ENCODE results near the gene GHR.

GHR gene

GRCh38 chr5:42429694-42430093 lies 6.5 kb downstream of the GHR start:
- Mint-ChIP-seq H3K9me3 (no peaks in the 10 kb centered on the region), H3K27ac (no peak overlapping the region), H3K36me3 (no peaks in the 10 kb centered on the region), H3K27me3 (peaks cover 12% of the 10 kb centered on the region), H3K4me3 (no peak overlapping the region), H3K4me1 (no peaks in the 10 kb centered on the region)

DNA sequence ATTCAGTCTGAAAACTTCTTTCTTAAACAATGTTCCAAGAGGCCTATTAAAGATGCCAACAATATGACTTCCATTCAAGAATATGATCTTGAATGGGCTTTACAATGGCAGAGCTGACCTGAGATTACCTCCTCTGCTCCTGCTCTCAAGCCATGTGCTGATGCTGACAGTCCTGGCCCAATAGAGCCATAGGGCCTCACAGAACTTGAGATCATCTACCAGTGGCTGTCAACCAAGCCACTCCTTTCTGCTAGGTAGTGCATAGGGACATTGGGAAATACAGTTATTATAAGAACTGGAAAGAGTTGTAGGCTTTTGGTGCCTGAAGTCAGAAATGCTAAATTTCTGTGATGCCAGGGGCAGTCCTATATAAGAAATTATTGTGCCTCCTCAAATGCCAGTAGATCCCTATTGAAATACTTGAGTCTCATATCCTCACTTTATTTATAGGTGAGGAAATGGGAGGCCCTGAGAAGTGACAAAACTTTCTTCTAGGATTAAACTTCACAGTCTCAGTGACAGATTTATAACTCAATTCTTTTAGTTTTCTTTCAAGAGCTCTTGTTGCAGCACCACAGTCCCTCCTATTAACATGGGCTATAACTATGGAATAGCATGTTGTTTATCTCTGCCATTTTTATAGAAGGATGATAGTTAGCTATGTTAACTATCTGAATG lies 10.9 kb downstream of the GHR start:
- Mint-ChIP-seq H3K27ac (no peak overlapping the region), H3K9me3 (no peaks in the 10 kb centered on the region), H3K4me1 (no peaks in the 10 kb centered on the region), H3K27me3 (peaks cover 1% of the 10 kb centered on the region), H3K36me3 (no peaks in the 10 kb centered on the region), H3K4me3 (no peak overlapping the region)

DNA sequence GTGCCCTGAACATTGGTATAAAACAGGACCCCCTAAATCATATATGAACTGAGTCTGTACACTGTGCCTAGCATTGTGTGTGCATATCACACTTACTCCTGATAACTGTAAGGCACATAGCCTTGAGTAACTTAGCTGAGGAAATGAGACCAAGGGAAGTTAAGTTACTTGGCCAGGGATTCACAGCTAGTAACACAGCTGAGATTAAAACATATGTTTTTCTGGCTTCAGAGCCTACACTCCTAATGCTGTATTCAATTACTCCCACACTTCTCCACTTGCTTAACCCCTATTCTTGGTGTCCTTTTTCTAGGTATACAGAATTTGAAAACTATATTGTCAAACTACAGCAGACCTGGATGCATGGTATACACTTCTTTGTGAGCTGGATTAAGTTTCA lies 12.8 kb downstream of the GHR start:
- peaks cover 1% of the 10 kb centered on the region for H3K27me3 Mint-ChIP-seq
- H3K36me3 Mint-ChIP-seq = no peaks in the 10 kb centered on the region
- no peaks in the 10 kb centered on the region for H3K4me1 Mint-ChIP-seq
- no peaks in the 10 kb centered on the region for H3K9me3 Mint-ChIP-seq
- no peak overlapping the region for H3K27ac Mint-ChIP-seq
- H3K4me3 Mint-ChIP-seq = no peak overlapping the region

DNA sequence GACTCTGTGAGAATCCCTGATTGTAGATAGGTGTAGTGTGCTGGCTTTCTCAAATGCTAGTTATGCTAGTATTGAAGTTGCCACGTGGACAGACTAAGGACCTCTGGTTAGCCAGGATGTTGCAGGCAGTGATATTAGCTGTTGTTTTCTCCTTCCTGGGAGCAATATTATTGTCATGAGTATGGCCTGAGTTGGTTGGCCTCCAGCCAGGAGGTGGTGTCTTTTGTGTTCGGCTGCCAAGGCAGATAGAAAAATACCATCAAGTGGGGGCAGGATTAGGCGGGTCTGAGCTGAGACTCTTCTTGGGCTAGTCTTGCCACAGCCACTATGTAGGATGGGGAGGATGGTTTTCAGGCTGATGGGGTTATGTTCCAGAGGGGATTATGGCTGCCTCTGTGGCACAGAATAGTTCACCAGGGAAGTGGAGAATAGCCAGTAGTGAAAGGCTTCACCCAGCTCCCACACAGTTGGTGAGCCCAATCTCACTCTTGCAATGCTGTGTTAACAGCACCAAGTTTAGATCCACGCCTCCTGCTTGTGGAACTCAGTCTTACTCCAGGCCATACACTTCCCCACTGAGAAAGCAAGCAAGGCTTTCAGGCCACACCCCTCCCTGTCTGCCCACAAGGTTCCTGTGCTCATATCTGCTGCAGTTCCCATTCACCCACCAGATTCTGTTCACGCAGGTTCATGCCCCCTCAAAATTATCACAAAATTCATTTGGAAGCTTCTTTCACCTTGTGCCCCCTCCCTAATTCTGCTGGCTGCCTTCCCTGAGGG lies 31.2 kb downstream of the GHR start:
- no peaks in the 10 kb centered on the region for H3K4me1 Mint-ChIP-seq
- H3K9me3 Mint-ChIP-seq = peaks cover 7% of the 10 kb centered on the region
- H3K4me3 Mint-ChIP-seq = no peak overlapping the region
- H3K27me3 Mint-ChIP-seq = peaks cover 13% of the 10 kb centered on the region
- no peak overlapping the region for H3K27ac Mint-ChIP-seq
- H3K36me3 Mint-ChIP-seq = no peaks in the 10 kb centered on the region

GRCh38 chr5:42461033-42461432 lies 37.8 kb downstream of the GHR start:
- Mint-ChIP-seq H3K4me3 (no peak overlapping the region), H3K4me1 (no peaks in the 10 kb centered on the region), H3K36me3 (no peaks in the 10 kb centered on the region), H3K27ac (no peak overlapping the region), H3K27me3 (peaks cover 2% of the 10 kb centered on the region), H3K9me3 (no peaks in the 10 kb centered on the region)

DNA sequence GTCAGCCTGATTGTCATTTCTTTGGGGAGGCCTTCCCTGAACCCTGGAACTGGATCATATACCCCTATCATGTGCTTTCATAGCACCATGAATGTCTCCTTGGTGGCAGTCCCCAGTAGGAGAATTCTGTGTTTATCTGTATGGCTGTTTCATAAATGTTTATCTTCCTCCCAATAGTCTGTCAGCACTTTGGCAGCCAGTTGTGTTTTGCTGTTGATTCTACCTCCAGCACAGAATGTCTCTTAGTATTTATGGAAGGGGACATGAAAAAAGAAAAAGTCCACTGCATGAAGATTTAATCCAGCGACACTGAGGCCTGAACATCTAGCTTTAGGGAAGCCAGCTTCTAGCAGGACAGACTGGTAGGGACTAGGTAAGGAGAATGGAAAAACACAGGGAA lies 38.3 kb downstream of the GHR start:
- Mint-ChIP-seq H3K9me3 (no peaks in the 10 kb centered on the region), H3K27ac (no peak overlapping the region), H3K4me3 (no peak overlapping the region), H3K27me3 (peaks cover 2% of the 10 kb centered on the region), H3K4me1 (no peaks in the 10 kb centered on the region), H3K36me3 (no peaks in the 10 kb centered on the region)

DNA sequence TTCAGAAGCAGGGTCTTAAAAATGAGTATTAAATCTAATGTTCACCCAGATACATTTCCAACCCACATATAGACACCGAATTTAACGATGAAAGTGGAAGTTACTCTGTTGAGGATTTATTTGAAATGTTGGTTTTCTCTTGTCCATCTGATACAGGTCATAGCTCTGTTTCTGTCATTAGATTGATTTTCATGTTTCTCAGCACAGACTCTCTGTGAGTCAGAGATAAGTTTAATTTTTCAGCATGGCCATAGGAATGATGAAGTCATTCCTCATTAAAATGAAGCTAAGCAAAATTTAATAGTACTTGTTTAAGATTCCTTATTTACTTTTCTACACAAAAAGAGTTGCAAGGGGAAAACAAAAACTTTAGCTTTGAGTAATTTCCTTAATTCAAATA lies 38.8 kb downstream of the GHR start:
- no peak overlapping the region for H3K4me3 Mint-ChIP-seq
- no peaks in the 10 kb centered on the region for H3K9me3 Mint-ChIP-seq
- no peaks in the 10 kb centered on the region for H3K36me3 Mint-ChIP-seq
- H3K27ac Mint-ChIP-seq = no peak overlapping the region
- no peaks in the 10 kb centered on the region for H3K27me3 Mint-ChIP-seq
- no peaks in the 10 kb centered on the region for H3K4me1 Mint-ChIP-seq

- H3K9me3 Mint-ChIP-seq = no peaks in the 10 kb centered on the region
- no peaks in the 10 kb centered on the region for H3K36me3 Mint-ChIP-seq
- H3K27ac Mint-ChIP-seq = no peak overlapping the region
- no peaks in the 10 kb centered on the region for H3K27me3 Mint-ChIP-seq
- no peak overlapping the region for H3K4me3 Mint-ChIP-seq
- H3K4me1 Mint-ChIP-seq = no peaks in the 10 kb centered on the region
Measured at GRCh38 chr5:42467572-42467971, 44.3 kb downstream of the GHR start.

DNA sequence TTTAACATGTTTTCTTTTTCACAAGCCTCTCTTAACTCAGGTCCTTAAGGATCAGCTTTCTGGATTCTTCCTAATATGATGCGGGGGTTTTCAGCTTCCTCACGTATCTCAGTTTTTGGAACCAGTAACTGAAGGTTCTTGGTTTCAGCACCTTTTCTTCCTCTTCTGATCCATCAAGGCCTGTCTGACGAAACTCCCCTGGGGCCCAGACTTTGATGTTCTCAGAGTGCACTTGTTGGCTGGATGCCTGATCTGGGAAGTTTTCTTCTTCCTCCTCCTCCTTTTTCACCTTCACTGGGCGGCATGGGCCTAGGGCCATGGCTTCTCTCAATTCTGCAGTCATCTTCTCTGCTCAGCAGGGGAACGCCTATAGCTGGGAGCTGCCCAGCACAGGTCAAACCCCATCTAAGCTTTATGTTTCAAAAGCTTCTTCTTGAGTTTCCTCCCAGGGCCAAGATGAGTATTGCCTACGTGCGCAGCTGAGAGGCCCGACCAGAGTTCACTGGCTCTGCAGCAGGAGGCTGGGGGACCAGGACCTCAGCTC lies 44.8 kb downstream of the GHR start:
- H3K4me3 Mint-ChIP-seq = no peak overlapping the region
- no peaks in the 10 kb centered on the region for H3K9me3 Mint-ChIP-seq
- no peaks in the 10 kb centered on the region for H3K36me3 Mint-ChIP-seq
- H3K27ac Mint-ChIP-seq = no peak overlapping the region
- no peaks in the 10 kb centered on the region for H3K4me1 Mint-ChIP-seq
- no peaks in the 10 kb centered on the region for H3K27me3 Mint-ChIP-seq

GRCh38 chr5:42483472-42484154 lies 60.4 kb downstream of the GHR start:
- Mint-ChIP-seq H3K4me3 (no peak overlapping the region), H3K9me3 (peaks cover 5% of the 10 kb centered on the region), H3K27me3 (peaks cover 2% of the 10 kb centered on the region), H3K36me3 (no peaks in the 10 kb centered on the region), H3K4me1 (no peaks in the 10 kb centered on the region), H3K27ac (no peak overlapping the region)

GRCh38 chr5:42487077-42487476 lies 63.8 kb downstream of the GHR start:
- Mint-ChIP-seq H3K4me3 (no peak overlapping the region), H3K9me3 (no peaks in the 10 kb centered on the region), H3K27me3 (peaks cover 2% of the 10 kb centered on the region), H3K36me3 (no peaks in the 10 kb centered on the region), H3K4me1 (no peaks in the 10 kb centered on the region), H3K27ac (no peak overlapping the region)

GRCh38 chr5:42487821-42488220 lies 64.6 kb downstream of the GHR start:
- H3K36me3 Mint-ChIP-seq = no peaks in the 10 kb centered on the region
- H3K9me3 Mint-ChIP-seq = no peaks in the 10 kb centered on the region
- peaks cover 2% of the 10 kb centered on the region for H3K27me3 Mint-ChIP-seq
- no peaks in the 10 kb centered on the region for H3K4me1 Mint-ChIP-seq
- H3K4me3 Mint-ChIP-seq = no peak overlapping the region
- no peak overlapping the region for H3K27ac Mint-ChIP-seq

DNA sequence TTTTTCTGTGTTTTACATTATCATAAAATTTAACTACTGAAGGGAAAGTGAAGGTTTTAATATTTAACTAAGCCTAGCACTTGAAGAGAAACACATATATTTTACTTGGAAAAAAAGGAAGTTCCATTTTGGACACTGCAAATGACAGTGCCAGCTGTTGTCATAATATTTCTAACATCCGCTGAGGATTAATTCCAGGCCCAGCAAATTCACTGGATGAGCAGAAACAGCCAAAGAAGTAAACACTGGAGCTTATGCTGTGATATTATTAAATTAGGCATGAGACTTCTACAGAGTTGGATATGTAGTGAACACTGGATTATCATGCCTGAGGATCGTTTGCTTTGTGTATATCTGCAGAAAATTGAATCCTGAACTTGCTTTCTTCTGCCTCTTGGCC lies 67.6 kb downstream of the GHR start:
- H3K27me3 Mint-ChIP-seq = no peaks in the 10 kb centered on the region
- H3K9me3 Mint-ChIP-seq = no peaks in the 10 kb centered on the region
- no peak overlapping the region for H3K4me3 Mint-ChIP-seq
- H3K4me1 Mint-ChIP-seq = no peaks in the 10 kb centered on the region
- H3K36me3 Mint-ChIP-seq = no peaks in the 10 kb centered on the region
- no peak overlapping the region for H3K27ac Mint-ChIP-seq

DNA sequence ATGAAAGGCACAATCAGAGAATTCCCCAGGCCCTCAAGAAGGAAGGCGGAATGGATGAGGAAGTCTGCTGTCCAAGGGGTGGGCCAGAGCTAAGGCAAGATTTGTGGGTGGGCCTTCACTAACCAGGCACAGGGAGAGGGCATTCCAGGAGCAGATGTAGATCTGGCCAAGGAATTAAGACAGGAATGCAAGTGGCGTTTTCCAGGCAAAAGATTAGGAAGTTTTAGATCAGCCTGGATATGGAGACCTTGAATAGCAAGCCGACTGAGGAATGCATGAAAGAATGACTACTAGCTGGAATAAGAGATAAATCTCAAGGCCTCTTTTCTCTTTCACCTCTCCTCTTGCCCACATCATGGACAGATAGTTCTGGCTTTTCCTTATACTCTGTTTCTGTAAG lies 68.5 kb downstream of the GHR start:
- Mint-ChIP-seq H3K4me1 (no peaks in the 10 kb centered on the region), H3K4me3 (no peak overlapping the region), H3K27me3 (no peaks in the 10 kb centered on the region), H3K36me3 (no peaks in the 10 kb centered on the region), H3K9me3 (no peaks in the 10 kb centered on the region), H3K27ac (no peak overlapping the region)

DNA sequence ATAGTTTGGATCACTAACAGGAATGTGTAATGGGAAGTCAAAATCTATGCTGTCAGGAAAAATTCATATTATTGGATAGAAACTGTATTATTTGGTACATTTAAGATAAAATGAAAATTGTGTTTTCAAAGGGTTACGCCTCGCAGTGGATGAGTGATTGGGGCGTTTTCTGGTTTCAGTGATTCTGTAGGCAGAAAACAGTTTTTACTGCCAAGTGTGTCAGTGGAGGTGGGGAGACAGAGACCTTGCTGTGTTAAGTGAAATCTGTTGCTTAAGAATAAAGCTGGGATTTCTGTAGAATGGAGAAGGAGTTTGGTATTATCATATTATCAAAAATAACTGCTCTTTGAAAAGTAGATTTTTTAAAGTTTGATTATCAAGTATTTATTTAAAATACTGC lies 69.7 kb downstream of the GHR start:
- no peaks in the 10 kb centered on the region for H3K36me3 Mint-ChIP-seq
- no peaks in the 10 kb centered on the region for H3K4me1 Mint-ChIP-seq
- H3K4me3 Mint-ChIP-seq = no peak overlapping the region
- H3K27ac Mint-ChIP-seq = no peak overlapping the region
- no peaks in the 10 kb centered on the region for H3K27me3 Mint-ChIP-seq
- H3K9me3 Mint-ChIP-seq = no peaks in the 10 kb centered on the region

DNA sequence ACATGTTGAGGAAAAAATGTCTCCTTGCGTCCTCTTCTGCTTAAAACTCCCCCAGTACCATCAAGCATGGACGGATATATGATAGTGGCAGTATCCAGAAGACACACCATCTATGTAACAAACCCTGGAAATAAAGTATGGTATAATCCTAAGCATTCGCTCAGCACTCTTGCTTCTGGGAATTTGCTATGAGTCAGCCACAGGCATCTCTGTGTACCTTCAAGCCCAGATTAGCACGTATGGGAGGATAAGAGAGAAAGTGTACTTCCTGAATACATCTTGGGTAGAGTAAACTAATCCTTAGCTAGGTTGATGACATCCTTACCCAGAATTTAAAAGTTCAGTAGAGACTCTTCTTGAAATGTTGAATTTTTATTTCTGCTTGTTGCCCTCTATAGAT lies 71.2 kb downstream of the GHR start:
- H3K36me3 Mint-ChIP-seq = no peaks in the 10 kb centered on the region
- no peak overlapping the region for H3K27ac Mint-ChIP-seq
- H3K9me3 Mint-ChIP-seq = no peaks in the 10 kb centered on the region
- no peaks in the 10 kb centered on the region for H3K4me1 Mint-ChIP-seq
- H3K27me3 Mint-ChIP-seq = no peaks in the 10 kb centered on the region
- no peak overlapping the region for H3K4me3 Mint-ChIP-seq
